GM23338 (cell line): ENCODE data around the gene HIVEP2. TPM values are rescaled to one million over a fixed set of nuclear protein-coding genes. Genes with fewer than 3 reads are reported as not detected.

Experiments used
- ATAC-seq: fragments of 200-7000 bp; cut with Tn5 transposase; 3 replicates; pipeline ENCODE4 v1.9.1; 2020
- DNase-seq: peaks from one replicate; pipeline ENCODE4 v3.0.0-alpha.2; 2015; ENCODE audit warnings: low spot score
- H2AFZ ChIP-seq: fragments of 200-600 bp; sonication (generic); 2 replicates; pipeline ENCODE4 v1.8.0; 2016; ENCODE audit warnings: antibody characterized with exemption, mild to moderate bottlenecking, moderate library complexity
- H3F3A ChIP-seq: fragments of 200-600 bp; sonication (generic); replicated peaks from 2 replicates; pipeline ENCODE4 v1.8.0; 2017; ENCODE audit warnings: antibody characterized with exemption, mixed run types, low read depth
- H3K27ac ChIP-seq: fragments of 200-600 bp; sonication (generic); 2 replicates; pipeline ENCODE4 v1.6.1; 2016; ENCODE audit warnings: low read depth
- H3K27me3 ChIP-seq: fragments of 200-600 bp; sonication (generic); 2 replicates; pipeline ENCODE4 v1.8.0; 2016; ENCODE audit warnings: mild to moderate bottlenecking, mixed run types, moderate library complexity; ENCODE audit not compliant: insufficient read depth
- H3K36me3 ChIP-seq: fragments of 200-600 bp; sonication (generic); 2 replicates; pipeline ENCODE4 v1.8.0; 2016; ENCODE audit warnings: mild to moderate bottlenecking; ENCODE audit not compliant: insufficient read depth
- H3K4me1 ChIP-seq: fragments of 200-600 bp; sonication (generic); 2 replicates; pipeline ENCODE4 v1.8.0; 2016; ENCODE audit warnings: mild to moderate bottlenecking, moderate library complexity; ENCODE audit not compliant: insufficient read depth
- H3K4me2 ChIP-seq: fragments of 200-600 bp; sonication (generic); 2 replicates; pipeline ENCODE4 v1.7.1; 2017; ENCODE audit warnings: mixed run types
- H3K4me3 ChIP-seq: fragments of 200-600 bp; sonication (generic); 2 replicates; pipeline ENCODE4 v1.6.1; 2016; ENCODE audit warnings: mixed run types
- H3K79me2 ChIP-seq: fragments of 200-600 bp; sonication (generic); replicated peaks from 2 replicates; pipeline ENCODE4 v1.8.0; 2017; ENCODE audit warnings: mild to moderate bottlenecking; ENCODE audit not compliant: insufficient read depth
- H3K9me2 ChIP-seq: fragments of 200-600 bp; sonication (generic); 2 replicates; pipeline ENCODE4 v1.8.0; 2017; ENCODE audit not compliant: insufficient read depth
- H4K20me1 ChIP-seq: fragments of 200-600 bp; sonication (generic); replicated peaks from 2 replicates; pipeline ENCODE4 v1.8.0; 2017; ENCODE audit warnings: mild to moderate bottlenecking; ENCODE audit not compliant: insufficient read depth
- H3K27ac Mint-ChIP-seq: 2 replicates; pipeline ENCODE4 v1.8.0; 2020; ENCODE audit warnings: inconsistent platforms, mild to moderate bottlenecking, moderate library complexity, mixed read lengths
- H3K27me3 Mint-ChIP-seq: 3 replicates; pipeline ENCODE4 v1.8.0; 2022; ENCODE audit warnings: low read depth, mild to moderate bottlenecking, moderate library complexity, mixed read lengths, inconsistent platforms; ENCODE audit not compliant: insufficient read depth, poor library complexity
- H3K36me3 Mint-ChIP-seq: 3 replicates; pipeline ENCODE4 v1.8.0; 2021; ENCODE audit warnings: low read depth, mild to moderate bottlenecking, inconsistent platforms, moderate library complexity, mixed read lengths
- H3K4me1 Mint-ChIP-seq: 3 replicates; pipeline ENCODE4 v1.8.0; 2020; ENCODE audit warnings: mild to moderate bottlenecking, inconsistent platforms, mixed read lengths
- H3K4me3 Mint-ChIP-seq: 3 replicates; pipeline ENCODE4 v1.8.0; 2021; ENCODE audit warnings: moderate library complexity, mild to moderate bottlenecking, inconsistent platforms, mixed read lengths
- H3K9me3 Mint-ChIP-seq: 3 replicates; pipeline ENCODE4 v1.8.0; 2020; ENCODE audit warnings: moderate library complexity, mild to moderate bottlenecking, inconsistent platforms, mixed read lengths
- CREB1 ChIP-seq: fragments of 250-450 bp; sonication (Bioruptor Pico); IDR thresholded peaks from 2 replicates; pipeline ENCODE4 v1.5.0; 2020; ENCODE audit warnings: low read depth, mild to moderate bottlenecking, moderate library complexity
- EZH2 ChIP-seq: fragments of 200-600 bp; sonication (generic); IDR thresholded peaks from one replicate; pipeline ENCODE4 v1.8.0; 2017; ENCODE audit warnings: antibody characterized with exemption, mild to moderate bottlenecking, low read depth; ENCODE audit not compliant: unreplicated experiment
- JUNB ChIP-seq: IDR thresholded peaks from one replicate; pipeline ENCODE4 v1.6.1; 2016; ENCODE audit warnings: antibody characterized with exemption; ENCODE audit not compliant: unreplicated experiment
- POLR2AphosphoS5 ChIP-seq: IDR thresholded peaks from 2 replicates; pipeline ENCODE4 v1.6.1; 2016; ENCODE audit warnings: antibody characterized with exemption, low read depth
- polyA plus RNA-seq: library from polyadenylated mRNA; unstranded; fragments of >200 nt; fragmentation: Nextera tagmentation; extraction: Ambion mirVana; gene quantifications from 2 replicates; pipeline ENCODE4 v1.2.1, GENCODE V29; 2016
- total RNA-seq: library from RNA; depleted of rRNA; stranded (reverse); fragments of >200 nt; shearing (Covaris generic); gene quantifications from 2 replicates; pipeline ENCODE4 v1.2.3, GENCODE V29; 2014
- TF ChIP-seq, protein P1 (sequence below): fragments of 250-450 bp; sonication (Bioruptor Pico); IDR thresholded peaks from 2 replicates; pipeline ENCODE4 v1.5.0; 2020; ENCODE audit warnings: mild to moderate bottlenecking, moderate library complexity
- TF ChIP-seq, protein P2 (sequence below): IDR thresholded peaks from one replicate; pipeline ENCODE4 v1.6.1; 2018; ENCODE audit warnings: antibody characterized with exemption; ENCODE audit not compliant: unreplicated experiment
- TF ChIP-seq, protein P3 (sequence below): IDR thresholded peaks from 2 replicates; pipeline ENCODE4 v1.6.1; 2016; ENCODE audit warnings: antibody characterized with exemption
- TF ChIP-seq, protein P4 (sequence below), 2 experiments: fragments of 200-600 bp in 1 of 2; sonication (generic) in 1 of 2; conservative IDR thresholded peaks; 2 replicates each; pipeline versions ENCODE4 v1.5.1 to v1.6.1; 2016 to 2017; ENCODE audit warnings: antibody characterized with exemption in 2 of 2, low read depth in 2 of 2, mild to moderate bottlenecking in 2 of 2, moderate library complexity in 1 of 2

Gene HIVEP2
- total and polyA plus RNA-seq, 2 experiments from 2014 or later, result 1.5 to 7.4 TPM

DNA sequence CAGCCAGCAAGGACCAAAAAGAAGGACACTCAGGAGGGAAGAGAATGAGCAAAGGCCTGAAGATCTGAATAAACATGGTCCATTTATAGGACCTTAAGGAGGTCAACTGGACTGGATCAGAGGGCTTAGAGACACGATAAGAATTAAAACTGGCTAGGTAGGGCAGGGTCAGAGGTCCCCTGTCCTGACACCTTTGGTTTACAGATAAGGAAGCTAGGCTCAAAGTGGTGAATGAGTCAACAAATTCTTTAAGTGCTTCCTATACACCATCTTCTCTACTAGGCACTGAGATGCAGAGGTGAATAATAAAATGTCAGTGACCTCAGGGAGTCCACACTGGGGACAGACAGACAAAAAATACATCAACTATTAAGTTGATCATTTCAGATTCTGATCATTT is 70.3 kb downstream of the HIVEP2 start:
- H3K4me2 ChIP-seq, result no peak overlapping the region

More for the DNA sequence above, 70.3 kb downstream of the HIVEP2 start:
- Histone ChIP-seq H3K36me3 (no peaks in the 10 kb centered on the region), H2AFZ (no peak overlapping the region), H3K4me3 (no peak overlapping the region), H3K27ac (no peak overlapping the region), H3K9me2 (no peaks in the 10 kb centered on the region; the same call in 1 of the 2 replicates), H3K79me2 (peaks cover 12% of the 10 kb centered on the region; the same call in 1 of the 2 replicates), H3K4me1 (peaks cover 12% of the 10 kb centered on the region; the same call in 1 of the 2 replicates), H3K27me3 (no peaks in the 10 kb centered on the region), H4K20me1 (no peaks in the 10 kb centered on the region), H3F3A (no peaks in the 10 kb centered on the region)
- Mint-ChIP-seq H3K9me3 (no peaks in the 10 kb centered on the region), H3K4me3 (no peak overlapping the region), H3K4me1 (peaks cover 24% of the 10 kb centered on the region), H3K27me3 (peaks cover 2% of the 10 kb centered on the region), H3K36me3 (no peaks in the 10 kb centered on the region), H3K27ac (peak overlapping the region; percentile 52)
- DNase-seq (no peak), ATAC-seq (no peak; the same call in 1 of the 3 replicates)
- TF ChIP-seq JUNB, result no peak
- TF ChIP-seq, protein P1, sequence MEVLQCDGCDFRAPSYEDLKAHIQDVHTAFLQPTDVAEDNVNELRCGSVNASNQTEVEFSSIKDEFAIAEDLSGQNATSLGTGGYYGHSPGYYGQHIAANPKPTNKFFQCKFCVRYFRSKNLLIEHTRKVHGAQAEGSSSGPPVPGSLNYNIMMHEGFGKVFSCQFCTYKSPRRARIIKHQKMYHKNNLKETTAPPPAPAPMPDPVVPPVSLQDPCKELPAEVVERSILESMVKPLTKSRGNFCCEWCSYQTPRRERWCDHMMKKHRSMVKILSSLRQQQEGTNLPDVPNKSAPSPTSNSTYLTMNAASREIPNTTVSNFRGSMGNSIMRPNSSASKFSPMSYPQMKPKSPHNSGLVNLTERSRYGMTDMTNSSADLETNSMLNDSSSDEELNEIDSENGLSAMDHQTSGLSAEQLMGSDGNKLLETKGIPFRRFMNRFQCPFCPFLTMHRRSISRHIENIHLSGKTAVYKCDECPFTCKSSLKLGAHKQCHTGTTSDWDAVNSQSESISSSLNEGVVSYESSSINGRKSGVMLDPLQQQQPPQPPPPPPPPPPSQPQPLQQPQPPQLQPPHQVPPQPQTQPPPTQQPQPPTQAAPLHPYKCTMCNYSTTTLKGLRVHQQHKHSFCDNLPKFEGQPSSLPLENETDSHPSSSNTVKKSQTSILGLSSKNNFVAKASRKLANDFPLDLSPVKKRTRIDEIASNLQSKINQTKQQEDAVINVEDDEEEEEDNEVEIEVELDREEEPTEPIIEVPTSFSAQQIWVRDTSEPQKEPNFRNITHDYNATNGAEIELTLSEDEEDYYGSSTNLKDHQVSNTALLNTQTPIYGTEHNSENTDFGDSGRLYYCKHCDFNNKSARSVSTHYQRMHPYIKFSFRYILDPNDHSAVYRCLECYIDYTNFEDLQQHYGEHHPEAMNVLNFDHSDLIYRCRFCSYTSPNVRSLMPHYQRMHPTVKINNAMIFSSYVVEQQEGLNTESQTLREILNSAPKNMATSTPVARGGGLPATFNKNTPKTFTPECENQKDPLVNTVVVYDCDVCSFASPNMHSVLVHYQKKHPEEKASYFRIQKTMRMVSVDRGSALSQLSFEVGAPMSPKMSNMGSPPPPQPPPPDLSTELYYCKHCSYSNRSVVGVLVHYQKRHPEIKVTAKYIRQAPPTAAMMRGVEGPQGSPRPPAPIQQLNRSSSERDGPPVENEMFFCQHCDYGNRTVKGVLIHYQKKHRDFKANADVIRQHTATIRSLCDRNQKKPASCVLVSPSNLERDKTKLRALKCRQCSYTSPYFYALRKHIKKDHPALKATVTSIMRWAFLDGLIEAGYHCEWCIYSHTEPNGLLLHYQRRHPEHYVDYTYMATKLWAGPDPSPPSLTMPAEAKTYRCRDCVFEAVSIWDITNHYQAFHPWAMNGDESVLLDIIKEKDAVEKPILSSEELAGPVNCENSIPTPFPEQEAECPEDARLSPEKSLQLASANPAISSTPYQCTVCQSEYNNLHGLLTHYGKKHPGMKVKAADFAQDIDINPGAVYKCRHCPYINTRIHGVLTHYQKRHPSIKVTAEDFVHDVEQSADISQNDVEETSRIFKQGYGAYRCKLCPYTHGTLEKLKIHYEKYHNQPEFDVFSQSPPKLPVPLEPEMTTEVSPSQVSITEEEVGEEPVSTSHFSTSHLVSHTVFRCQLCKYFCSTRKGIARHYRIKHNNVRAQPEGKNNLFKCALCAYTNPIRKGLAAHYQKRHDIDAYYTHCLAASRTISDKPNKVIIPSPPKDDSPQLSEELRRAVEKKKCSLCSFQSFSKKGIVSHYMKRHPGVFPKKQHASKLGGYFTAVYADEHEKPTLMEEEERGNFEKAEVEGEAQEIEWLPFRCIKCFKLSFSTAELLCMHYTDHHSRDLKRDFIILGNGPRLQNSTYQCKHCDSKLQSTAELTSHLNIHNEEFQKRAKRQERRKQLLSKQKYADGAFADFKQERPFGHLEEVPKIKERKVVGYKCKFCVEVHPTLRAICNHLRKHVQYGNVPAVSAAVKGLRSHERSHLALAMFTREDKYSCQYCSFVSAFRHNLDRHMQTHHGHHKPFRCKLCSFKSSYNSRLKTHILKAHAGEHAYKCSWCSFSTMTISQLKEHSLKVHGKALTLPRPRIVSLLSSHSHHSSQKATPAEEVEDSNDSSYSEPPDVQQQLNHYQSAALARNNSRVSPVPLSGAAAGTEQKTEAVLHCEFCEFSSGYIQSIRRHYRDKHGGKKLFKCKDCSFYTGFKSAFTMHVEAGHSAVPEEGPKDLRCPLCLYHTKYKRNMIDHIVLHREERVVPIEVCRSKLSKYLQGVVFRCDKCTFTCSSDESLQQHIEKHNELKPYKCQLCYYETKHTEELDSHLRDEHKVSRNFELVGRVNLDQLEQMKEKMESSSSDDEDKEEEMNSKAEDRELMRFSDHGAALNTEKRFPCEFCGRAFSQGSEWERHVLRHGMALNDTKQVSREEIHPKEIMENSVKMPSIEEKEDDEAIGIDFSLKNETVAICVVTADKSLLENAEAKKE (CRISPR knock-in tag), result no peak
- TF ChIP-seq, protein P2, sequence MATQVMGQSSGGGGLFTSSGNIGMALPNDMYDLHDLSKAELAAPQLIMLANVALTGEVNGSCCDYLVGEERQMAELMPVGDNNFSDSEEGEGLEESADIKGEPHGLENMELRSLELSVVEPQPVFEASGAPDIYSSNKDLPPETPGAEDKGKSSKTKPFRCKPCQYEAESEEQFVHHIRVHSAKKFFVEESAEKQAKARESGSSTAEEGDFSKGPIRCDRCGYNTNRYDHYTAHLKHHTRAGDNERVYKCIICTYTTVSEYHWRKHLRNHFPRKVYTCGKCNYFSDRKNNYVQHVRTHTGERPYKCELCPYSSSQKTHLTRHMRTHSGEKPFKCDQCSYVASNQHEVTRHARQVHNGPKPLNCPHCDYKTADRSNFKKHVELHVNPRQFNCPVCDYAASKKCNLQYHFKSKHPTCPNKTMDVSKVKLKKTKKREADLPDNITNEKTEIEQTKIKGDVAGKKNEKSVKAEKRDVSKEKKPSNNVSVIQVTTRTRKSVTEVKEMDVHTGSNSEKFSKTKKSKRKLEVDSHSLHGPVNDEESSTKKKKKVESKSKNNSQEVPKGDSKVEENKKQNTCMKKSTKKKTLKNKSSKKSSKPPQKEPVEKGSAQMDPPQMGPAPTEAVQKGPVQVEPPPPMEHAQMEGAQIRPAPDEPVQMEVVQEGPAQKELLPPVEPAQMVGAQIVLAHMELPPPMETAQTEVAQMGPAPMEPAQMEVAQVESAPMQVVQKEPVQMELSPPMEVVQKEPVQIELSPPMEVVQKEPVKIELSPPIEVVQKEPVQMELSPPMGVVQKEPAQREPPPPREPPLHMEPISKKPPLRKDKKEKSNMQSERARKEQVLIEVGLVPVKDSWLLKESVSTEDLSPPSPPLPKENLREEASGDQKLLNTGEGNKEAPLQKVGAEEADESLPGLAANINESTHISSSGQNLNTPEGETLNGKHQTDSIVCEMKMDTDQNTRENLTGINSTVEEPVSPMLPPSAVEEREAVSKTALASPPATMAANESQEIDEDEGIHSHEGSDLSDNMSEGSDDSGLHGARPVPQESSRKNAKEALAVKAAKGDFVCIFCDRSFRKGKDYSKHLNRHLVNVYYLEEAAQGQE, result no peak
- TF ChIP-seq, protein P3, sequence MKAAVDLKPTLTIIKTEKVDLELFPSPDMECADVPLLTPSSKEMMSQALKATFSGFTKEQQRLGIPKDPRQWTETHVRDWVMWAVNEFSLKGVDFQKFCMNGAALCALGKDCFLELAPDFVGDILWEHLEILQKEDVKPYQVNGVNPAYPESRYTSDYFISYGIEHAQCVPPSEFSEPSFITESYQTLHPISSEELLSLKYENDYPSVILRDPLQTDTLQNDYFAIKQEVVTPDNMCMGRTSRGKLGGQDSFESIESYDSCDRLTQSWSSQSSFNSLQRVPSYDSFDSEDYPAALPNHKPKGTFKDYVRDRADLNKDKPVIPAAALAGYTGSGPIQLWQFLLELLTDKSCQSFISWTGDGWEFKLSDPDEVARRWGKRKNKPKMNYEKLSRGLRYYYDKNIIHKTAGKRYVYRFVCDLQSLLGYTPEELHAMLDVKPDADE, result no peak
- TF ChIP-seq, protein P4, sequence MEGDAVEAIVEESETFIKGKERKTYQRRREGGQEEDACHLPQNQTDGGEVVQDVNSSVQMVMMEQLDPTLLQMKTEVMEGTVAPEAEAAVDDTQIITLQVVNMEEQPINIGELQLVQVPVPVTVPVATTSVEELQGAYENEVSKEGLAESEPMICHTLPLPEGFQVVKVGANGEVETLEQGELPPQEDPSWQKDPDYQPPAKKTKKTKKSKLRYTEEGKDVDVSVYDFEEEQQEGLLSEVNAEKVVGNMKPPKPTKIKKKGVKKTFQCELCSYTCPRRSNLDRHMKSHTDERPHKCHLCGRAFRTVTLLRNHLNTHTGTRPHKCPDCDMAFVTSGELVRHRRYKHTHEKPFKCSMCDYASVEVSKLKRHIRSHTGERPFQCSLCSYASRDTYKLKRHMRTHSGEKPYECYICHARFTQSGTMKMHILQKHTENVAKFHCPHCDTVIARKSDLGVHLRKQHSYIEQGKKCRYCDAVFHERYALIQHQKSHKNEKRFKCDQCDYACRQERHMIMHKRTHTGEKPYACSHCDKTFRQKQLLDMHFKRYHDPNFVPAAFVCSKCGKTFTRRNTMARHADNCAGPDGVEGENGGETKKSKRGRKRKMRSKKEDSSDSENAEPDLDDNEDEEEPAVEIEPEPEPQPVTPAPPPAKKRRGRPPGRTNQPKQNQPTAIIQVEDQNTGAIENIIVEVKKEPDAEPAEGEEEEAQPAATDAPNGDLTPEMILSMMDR (conservative IDR thresholded peaks at IDR 0.05; ENCODE audit: low read depth in 2 of 2), result no peak
- no peak for TF ChIP-seq CREB1 (CRISPR knock-in tag)
- no peak for TF ChIP-seq POLR2AphosphoS5
- no peak for TF ChIP-seq EZH2
